ENCODE data around the gene ZNF365.

GRCh38 chr10:62382831-62383230, 8.7 kb downstream of the ZNF365 start:
- TF ChIP-seq CTCF (IDR thresholded peaks at IDR 0.05) = no peak
- no peak for TF ChIP-seq POLR2A (IDR thresholded peaks at IDR 0.05)

Data from gastroesophageal sphincter (tissue), 3 donors.